CD4-positive, alpha-beta T cell treated with Interleukin-17A for 4 hours (primary cell): Measurements from ENCODE around the gene RCN2.
"Not testable (repeated sequence)": the region's sequence is repeated elsewhere in the genome, so short reads cannot be mapped to it uniquely, and the experiment has no call there.

Experiments
- DNase-seq: peaks from one replicate; pipeline ENCODE4 v3.0.0-alpha.2; 2020; ENCODE audit warnings: mixed read lengths

The RCN2 gene

DNA sequence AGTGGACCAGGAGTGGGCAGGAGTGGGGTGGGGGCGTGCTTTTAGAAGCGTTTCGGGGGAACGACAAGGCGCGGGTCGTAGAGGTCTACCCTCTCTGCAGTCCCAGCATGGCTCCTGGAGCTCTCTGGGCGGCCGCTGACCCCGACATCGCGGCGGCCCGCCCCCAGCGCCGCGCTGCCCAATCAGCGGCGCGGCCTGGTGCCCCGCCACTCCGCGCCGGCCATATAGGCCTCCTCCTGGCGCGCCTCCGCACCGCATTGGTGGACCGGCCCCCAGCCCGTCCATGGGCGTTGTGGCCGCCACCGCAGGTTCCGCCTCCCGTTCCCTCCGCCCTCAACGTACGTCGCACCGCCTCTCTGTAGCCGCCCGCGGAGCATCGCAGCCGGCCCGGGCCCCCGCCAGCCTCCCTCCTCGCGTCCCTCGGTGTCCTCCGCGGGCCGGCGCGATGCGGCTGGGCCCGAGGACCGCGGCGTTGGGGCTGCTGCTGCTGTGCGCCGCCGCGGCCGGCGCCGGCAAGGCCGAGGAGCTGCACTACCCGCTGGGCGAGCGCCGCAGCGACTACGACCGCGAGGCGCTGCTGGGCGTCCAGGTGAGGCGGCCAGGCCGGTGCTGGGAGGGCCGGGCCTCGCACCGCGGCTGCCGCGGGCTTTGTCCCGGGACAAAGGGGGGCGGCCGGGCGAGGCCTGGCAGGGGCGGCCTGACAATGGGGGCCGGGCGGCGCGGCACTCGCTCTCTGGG is at the start of gene RCN2:
RCN2 (plus strand) TSS at position 353 of the 738 bp plus-strand sequence; CDS start at position 446, 93 bp downstream.
- peak; percentile 95 for DNase-seq

- DNase-seq: no peak
Measured at GRCh38 chr15:76885212-76885611, 46.3 kb upstream of the RCN2 start.

- not testable (repeated sequence) for DNase-seq
Measured at GRCh38 chr15:76887280-76888141, 44.0 kb upstream of the RCN2 start.

- not testable (repeated sequence) for DNase-seq
Measured at GRCh38 chr15:76892836-76893235, 38.7 kb upstream of the RCN2 start.

GRCh38 chr15:76894174-76894573 is 37.4 kb upstream of the RCN2 start:
- DNase-seq: no peak

- no peak for DNase-seq
Measured at GRCh38 chr15:76898102-76898501, 33.4 kb upstream of the RCN2 start.

DNA sequence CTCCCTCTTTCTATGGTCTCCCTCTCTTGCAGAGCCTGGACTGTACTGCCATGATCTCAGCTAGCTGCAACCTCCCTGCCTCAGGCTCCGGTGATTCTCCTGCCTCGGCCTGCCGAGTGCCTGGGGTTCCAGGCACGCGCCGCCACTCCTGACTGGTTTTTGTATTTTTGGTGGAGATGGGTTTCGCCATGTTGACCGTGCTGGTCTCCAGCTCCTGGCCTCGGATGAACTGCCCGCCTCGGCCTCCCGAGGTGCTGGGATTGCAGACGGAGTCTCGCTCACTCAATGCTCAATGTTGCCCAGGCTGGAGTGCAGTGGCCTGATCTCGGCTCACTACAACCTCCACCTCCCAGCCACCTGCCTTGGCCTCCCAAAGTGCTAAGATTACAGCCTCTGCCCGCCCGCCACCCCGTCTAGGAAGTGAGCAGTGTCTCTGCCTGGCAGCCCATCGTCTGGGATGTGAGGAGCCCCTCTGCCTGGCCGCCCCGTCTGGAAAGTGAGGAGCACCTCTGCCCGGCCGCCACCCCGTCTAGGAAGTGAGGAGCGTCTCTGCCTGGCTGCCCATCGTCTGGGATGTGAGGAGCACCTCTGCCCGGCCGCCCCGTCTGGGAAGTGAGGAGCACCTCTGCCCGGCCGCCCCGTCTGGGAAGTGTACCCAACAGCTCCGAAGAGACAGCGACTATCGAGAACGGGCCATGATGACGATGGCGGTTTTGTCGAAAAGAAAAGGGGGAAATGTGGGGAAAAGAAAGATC is 32.2 kb upstream of the RCN2 start:
- not testable (repeated sequence) for DNase-seq

- not testable (repeated sequence) for DNase-seq
Measured at GRCh38 chr15:76899931-76900310, 31.6 kb upstream of the RCN2 start.

- DNase-seq: no peak
Measured at GRCh38 chr15:76901965-76902364, 29.6 kb upstream of the RCN2 start.

- peak; percentile 16 for DNase-seq
Measured at GRCh38 chr15:76903251-76903681, 28.3 kb upstream of the RCN2 start.

- DNase-seq: peak; percentile 33
Measured at GRCh38 chr15:76904461-76905012, 27.0 kb upstream of the RCN2 start.

GRCh38 chr15:76905013-76905839 is 26.3 kb upstream of the RCN2 start, which contains the start of gene SCAPER:
SCAPER (minus strand) TSS chr15:76905340; CDS start chr15:76883817, 21,523 bp downstream.
- peak; percentile 96 for DNase-seq

- no peak for DNase-seq
Measured at GRCh38 chr15:76905855-76906254, 25.7 kb upstream of the RCN2 start.

- DNase-seq: no peak
Measured at GRCh38 chr15:76912430-76912829, 19.1 kb upstream of the RCN2 start.

GRCh38 chr15:76913737-76914136 is 17.8 kb upstream of the RCN2 start:
- no peak for DNase-seq

GRCh38 chr15:76916369-76916768 is 15.2 kb upstream of the RCN2 start:
- DNase-seq: no peak

- DNase-seq: no peak
Measured at GRCh38 chr15:76928201-76928600, 3.3 kb upstream of the RCN2 start.

DNA sequence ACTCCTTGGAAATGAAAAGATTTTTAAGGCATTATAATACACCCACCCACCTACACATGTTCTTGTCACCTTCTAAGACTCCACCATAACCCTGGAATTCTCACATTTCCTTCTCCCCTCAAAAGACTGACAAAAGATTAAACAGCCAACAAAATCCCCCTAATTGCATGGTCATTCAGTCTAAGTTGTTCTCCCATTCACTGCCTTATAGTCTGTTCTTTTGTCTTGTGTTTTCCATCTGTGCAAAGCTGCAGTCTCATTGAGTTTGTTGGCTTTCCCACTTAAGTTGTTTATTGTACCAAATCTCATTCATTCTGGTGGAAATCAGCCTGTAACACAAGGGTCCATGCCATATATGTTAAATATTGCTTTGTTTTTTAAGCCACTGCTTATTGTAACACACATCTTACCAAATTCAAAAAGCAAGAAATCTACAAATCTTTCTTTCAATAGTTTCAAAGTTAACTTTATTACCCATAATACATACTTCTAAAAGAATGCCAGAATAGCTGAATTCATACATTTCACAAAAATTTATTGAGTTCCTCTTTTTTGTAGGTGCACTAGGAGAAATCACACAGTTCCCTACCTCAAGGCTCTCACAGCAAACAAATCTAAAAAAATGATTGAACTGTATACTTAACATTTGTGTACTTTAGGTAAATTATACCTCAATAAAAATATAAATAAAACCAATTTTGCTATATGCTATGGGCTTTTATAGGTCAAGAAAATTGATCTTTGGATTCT is 2.4 kb upstream of the RCN2 start:
- no peak for DNase-seq

- DNase-seq: no peak
Measured at GRCh38 chr15:76930831-76931396, 635 bp upstream of the RCN2 start.

GRCh38 chr15:76932135-76932966 is 802 bp downstream of the RCN2 start:
- DNase-seq: no peak
